Hepatocyte (in vitro differentiated cells): ENCODE measurements around the gene EFR3B.

Experiments used
- CTCF ChIP-seq: fragments of 200-600 bp; sonication (generic); IDR thresholded peaks from 2 replicates; pipeline ENCODE4 v1.5.1; 2016; ENCODE audit warnings: antibody characterized with exemption, mild to moderate bottlenecking; ENCODE audit not compliant: poor library complexity
- EZH2 ChIP-seq: fragments of 200-600 bp; sonication (generic); IDR thresholded peaks from 2 replicates; pipeline ENCODE4 v1.6.1; 2016; ENCODE audit warnings: antibody characterized with exemption, mild to moderate bottlenecking, borderline replicate concordance
- EZH2phosphoT487 ChIP-seq: fragments of 200-600 bp; sonication (generic); IDR thresholded peaks from one replicate; pipeline ENCODE4 v1.6.1; 2018; ENCODE audit warnings: antibody characterized with exemption, mild to moderate bottlenecking, low read depth, moderate library complexity; ENCODE audit not compliant: unreplicated experiment, severe bottlenecking

GRCh38 chr2:25081237-25081790, 39.4 kb downstream of the EFR3B start:
- no peak for TF ChIP-seq CTCF
- TF ChIP-seq EZH2 = no peak
- no peak for TF ChIP-seq EZH2phosphoT487
